Inflammatory macrophage treated with lipopolysaccharide for 4 hours (primary cell): Measurements from ENCODE around the gene ATF5.

Experiments
- DNase-seq: peaks from one replicate; pipeline ENCODE4 v3.0.0-alpha.2; 2020

ATF5 gene

DNA sequence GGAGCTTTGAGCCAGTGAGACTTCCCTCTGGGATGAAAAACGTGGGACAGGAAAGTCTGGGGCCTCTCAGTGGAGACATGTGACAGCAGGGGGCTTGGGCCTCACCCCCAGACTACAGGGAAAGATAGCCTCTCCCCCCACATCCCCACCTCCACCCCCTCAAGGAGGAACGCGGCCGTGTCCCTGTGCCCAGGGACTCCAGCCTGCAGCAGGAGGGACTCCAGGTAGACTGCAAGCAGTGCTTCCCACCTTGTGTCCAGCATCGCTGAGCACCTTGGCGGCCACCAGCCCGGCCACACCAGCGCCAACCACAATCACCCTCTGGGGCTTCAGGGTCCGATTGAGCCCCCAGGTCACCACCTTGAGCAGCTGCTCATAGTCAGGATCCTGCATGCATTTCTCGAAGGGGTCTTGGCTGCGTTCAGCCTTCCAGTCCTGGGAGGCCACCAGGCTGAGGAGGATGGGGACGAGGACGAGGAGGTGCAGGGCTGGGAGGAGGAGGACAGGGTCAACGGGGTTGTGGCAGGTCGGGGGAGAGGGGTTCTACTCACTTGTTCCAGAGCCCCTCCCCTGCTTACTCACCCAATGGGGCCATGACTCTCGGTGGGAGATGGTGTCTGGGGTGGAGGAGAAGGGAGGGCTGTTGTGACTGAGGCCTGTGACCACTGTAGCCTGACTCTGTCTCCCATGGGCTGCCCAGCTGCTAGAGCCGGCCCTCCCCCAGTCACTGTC, 33.3 kb upstream of the ATF5 start:
- no peak for DNase-seq

DNA sequence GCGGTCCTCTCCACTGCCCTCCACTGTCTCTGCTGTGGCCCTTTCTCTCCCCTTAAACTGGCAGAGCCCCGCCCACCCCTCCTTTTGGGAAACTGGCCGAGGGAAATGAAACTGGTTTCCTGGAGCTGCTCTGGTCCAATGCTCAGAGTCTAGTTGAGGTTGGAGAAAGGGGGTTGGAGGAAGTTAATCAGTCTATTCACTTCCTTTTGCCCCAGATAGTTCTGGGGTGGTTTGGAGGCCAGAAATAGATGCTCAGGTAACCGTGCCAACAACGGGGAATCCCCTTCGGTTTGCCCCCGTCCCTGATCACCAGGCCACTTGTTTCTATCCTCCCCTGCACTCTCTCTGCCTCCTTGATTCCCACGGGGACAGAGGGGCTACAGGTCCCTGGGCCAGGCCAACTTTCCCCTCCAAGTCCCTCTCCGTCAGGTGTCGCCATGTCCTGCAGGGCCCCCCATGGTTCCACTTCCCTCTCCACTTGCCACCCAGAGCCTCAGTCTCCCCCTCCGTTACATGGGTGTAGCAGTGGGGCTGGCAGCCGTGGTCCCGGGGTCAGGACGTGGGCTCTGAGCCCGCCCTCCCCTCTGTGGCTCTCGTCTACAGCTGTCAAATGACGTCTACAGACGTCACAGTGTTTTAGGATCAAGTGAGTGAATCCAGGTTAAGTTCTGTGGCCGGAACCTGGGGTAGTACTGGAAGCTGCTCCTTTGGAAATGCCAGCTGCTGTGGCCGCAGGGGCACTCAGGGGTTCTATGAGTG, 32.0 kb upstream of the ATF5 start, which contains the start of gene IL4I1:
Gene IL4I1, minus strand, starts transcription at position 25 of the 759 bp plus-strand sequence. CDS start 727 bp downstream, outside the sequence.
- peak; percentile 95 for DNase-seq

DNA sequence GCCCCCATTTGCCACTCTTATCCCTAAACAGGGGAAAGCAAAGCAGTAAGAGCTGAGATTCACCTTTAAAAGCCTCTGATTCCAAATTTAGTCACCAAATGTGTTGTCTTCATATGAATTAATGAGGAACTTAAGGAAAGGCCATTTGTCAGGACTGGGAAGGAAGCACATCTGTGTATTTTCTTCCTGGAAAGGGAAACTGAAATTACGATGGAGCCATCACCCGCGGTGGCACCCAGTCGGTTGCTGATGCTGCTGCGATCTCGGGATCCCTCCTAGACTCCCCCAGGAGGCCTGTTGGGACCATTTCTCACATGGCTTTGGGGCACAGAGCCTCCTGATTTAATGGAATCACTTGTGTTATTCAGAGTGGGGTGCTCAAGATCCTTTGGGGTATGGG, 24.9 kb upstream of the ATF5 start:
- DNase-seq = peak; percentile 82

DNA sequence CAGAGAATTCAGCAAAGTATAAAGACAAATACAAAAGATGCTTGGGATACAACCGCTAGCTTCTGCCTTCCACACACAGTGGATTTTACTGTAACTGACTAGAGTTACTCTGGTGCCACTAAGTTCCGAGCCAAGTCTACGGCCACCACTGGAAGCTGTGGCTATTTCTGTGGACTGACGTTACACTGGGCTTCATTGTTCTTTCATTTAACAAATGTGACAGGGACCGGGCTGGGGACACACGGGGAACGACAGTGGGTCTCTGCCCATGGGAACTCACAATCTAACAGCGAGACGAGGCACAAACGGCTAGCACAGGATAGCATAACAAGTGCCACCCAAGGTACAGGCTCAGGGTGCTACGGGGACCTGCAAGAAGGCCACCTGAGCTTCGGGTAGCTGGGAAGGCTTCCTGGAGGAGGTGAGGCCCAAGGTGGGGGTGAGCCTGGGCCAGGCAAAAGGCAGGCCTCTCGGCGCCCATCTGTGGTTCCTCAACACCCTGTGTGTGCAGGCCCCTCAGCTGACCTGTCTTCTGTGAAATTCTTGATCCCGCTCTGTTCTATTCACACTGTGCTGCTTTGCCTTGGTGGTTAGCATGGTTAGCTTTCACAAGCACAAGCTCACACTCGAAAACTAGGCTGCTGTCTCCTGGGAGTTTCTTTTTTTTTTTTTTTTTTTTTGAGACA, 22.0 kb upstream of the ATF5 start:
- DNase-seq = no peak

DNA sequence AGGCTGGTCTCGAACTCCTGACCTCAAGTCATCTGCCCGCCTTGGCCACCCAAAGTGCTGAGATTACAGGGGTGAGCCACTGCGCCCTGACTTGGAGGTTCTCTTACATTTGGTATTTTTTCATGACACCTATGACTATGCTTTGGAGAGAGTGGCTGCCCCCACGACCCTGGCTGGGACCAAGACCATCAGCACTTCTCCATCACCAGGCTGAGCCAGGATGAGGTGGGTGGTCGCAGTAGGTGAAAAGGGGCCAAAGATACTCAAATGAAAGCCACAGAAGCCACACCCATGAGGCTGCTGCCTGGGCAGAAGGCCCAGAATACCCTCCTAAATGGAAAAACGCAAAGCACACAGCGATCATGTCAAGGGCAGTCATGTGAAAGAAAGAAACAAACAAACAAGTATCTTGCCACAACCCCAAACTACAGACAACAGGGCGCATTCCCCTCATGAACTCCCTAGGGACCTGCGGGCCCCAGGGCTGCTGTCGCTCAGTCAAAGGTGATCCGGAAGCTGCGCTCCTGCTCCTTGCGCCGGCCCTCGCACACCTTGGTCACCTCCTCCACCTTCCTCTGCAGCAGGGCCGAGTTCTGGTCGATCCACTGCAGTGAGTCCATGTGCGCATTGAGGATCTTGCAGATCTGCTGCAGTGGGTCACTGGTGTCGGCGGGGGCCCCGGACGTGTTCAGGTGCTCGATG, 21.1 kb upstream of the ATF5 start:
- DNase-seq = no peak

DNA sequence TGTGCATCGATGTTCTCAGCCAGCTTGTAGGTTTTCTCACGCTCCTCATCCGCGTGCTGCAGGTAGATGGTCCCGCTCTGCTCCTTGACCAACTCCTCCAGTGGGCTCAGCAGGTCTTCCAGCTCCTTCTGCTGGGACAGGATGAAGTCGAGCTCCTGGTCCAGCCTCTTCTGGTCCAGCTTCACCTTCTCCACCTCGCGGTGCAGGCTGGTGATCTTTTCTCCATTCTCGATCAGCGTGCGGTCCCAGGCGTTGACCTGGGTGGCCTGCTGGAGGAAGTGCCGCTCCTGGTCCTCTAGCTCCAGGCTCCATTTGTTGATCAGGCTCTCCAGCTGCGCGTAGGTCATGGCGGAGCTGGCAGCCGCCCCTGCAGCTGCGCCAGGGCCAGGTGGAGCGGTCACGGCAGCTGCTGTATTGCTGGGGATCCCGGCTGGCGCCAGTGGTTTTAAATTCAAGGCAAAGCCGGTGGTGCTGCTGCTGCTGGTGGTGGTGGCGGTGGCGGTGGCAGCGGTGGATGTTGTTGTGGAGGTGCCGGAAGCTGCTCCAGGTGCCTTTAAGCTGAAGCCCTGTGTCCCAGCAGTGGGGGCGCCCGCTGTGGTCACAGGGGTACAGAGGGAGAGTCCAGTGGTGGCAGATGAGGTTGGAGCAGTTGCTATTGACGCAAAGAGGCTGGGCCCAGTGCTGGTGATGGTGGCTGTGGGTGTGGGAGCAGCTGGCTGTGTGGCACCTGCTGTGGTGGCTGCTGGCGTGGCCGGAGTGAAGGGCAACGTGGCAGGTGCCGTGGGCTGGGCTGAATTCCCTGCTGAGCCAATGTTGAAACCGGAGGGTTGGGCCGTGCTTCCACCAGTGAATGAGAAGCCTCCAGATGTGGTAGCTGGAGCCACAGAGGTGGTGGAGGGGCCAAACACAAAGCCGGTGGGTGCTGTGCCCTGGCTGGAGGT, 20.3 kb upstream of the ATF5 start:
- DNase-seq = no peak

DNA sequence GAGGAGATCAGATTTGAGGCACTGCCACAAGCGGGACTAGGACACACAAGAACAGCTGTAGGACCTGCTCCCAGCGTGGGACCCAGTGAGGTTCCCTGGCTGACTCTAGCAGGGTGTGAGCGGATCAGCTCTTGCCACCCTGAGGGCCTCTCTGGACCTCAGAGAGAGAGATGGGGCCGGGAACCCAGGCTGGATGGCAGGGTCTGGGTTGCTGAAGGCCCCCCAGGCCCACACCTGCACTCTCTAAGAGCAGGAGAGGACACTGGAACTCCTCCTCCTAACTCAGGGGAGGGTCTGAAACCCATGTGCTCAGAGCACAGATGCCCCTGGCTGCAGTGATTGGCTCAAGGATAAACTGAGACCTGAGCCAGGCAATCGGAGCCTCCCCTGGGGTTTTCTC, 18.8 kb upstream of the ATF5 start:
- DNase-seq = no peak

DNA sequence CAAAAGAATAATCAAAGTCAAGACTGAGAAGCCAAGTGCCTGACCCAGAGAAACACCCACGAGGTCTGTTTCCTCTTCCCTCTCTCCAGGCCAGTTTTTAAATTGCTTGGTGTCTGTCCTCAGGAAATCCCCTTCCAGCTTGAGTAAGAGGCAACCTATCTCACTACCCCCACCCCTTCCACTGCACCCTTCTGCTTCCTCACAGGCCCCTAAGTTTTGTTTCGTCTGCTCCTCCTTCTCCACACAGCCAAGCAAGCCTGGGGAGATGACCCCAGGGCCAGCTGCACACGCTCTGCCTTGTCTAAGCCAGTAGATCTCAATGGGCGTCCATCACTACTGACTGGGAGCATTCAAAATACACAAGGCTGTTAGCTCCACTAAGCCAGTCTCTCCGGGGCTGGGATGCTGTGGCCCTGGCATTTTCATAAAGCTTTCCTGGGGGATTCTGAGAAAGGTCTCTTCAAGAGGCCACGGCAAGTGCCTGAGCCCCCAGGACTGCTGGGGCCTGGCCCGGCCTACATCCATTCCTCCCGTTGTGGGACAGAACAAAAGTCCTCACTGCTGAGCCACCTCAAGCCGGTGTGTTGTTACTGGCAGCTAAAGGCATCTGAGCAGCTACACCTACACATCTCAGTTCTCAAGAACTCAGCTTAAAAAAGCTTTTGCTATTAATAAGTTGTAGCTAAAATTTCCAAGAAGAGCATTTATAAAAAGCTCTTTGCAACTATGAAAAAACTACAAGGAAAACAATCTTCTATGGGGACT, 17.4 kb upstream of the ATF5 start:
- DNase-seq = peak; percentile 94

DNA sequence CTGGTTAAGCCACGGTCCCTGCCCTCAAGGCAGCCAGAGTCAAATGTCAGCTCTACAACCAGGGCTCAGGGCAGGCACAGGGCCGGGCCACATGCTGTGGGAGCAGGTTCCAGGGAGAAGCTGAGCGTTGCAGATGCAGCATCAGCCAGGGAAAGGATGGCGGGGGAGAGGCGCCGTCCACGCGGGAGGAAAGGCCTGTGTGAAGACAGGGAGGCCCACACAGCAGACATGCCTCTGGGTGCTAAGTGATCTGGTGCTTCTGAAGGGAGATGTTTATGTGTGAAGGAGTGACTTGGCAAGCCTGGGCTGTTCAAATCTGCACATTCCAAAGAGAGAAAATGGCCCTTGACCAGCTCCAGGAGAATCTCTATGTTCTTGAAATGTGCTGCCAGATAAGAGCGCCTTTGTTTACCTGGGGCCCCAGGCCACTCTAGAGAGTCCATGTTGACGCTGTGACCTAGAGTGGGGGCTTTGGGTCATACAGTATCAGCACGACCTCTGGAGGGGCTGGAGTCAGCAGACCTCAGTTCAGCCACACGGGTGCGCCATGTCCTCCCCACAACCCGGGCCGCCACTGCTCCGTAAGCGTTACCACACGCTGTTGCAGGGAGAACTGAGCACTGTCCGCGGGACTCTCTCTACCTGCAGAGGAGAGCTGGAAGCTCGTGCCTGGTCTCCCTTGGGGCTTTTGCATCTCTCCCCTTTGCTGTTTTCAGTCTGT, 15.9 kb upstream of the ATF5 start:
- no peak for DNase-seq

DNA sequence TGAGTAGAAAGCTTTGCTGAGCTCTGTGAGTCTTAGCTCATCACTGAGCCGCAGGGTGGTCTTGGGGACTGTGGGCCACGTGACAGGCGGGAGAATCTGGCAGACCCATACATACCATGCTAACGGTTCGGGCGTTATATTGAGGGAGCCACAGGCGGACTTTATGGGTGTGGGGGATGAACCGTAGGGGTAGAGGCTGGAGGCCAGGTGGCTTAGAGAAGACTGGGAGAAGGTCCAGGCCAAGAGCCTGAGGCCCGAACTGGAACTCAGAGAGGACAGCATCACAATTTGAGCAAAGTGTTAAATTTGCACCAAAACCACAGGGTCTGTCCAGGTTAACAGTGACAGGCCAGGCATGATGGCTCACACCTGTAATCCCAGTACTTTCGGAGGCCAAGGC, 15.3 kb upstream of the ATF5 start:
- DNase-seq = no peak

DNA sequence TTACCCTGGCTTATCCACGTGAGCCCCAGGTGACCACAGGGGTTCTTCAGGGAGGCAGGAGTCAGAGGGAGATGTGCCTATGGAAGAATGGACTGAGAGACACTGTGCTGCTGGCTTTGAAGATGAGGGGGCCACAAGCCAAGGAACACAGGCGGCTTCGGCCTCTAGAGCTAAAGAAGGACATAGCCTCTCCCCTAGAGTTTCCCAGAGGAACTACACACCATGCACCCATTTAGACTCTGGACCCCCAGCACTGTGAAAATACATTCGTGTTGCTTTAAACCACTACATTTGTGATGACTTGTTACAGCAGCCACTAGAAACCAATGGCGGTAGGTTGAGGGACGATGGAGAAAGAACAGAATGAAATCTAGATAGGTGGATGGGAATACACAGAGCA, 13.7 kb upstream of the ATF5 start:
- DNase-seq = no peak

DNA sequence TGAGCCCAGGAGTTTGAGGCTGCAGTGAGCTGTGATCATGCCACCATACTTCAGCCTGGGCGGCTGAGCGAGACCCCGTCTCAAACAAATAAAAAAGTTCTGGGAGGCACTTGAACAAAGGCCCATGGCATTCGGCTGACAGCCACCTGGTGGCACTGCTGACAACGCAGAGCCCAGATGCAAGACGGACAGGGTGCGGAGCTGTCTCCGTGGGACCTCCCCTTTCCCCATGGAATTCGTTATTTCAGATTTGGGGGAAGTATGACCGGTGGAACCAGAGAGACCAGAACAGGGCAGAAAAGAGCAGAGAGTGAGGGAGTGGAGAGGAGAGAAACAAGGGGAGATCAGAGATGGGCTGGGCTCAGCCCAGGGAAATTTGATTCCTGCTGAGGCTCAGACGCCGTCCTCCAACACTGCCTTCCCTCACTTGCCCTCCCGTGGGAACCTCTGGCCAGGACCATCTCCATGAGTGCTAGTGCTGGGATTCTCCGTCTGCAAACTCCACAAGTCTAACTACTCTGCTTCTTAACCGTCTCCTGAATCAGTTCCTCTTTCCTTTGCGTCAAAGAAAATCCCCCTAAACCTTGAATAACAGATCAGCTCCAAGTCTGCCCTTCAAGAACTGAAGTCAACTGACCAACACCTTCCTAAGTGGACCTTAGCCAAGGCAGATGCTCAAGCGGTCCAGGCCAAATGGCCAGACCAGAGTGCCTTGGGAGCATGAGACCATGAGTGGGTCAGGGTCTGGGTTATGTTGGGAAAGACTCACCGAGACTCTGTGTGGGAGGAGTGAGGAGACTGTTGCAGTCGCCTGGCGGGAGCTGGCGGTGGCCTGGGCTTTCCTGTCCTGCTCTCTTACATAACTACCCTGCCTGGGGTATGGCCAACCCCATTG, 11.9 kb upstream of the ATF5 start:
- DNase-seq = peak; percentile 90

DNA sequence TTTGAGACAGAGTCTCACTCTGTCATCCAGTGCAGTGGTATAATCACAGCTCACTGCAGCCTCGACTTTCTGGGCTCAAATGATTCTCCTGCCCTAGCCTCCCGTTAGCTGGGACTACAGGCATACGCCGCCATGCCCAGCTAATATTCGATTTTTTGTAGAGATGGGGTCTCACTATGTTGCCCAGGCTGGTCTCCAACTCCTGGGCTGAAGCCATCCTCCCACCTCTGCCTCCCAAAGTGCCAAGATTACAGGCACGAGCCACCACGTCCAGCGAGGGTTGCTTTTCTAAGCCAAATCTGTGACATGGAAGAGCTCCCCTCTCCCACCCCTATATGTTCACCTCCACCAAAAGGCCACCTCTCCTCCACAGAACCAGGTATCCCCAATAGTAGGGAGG, 10.9 kb upstream of the ATF5 start:
- DNase-seq = no peak

DNA sequence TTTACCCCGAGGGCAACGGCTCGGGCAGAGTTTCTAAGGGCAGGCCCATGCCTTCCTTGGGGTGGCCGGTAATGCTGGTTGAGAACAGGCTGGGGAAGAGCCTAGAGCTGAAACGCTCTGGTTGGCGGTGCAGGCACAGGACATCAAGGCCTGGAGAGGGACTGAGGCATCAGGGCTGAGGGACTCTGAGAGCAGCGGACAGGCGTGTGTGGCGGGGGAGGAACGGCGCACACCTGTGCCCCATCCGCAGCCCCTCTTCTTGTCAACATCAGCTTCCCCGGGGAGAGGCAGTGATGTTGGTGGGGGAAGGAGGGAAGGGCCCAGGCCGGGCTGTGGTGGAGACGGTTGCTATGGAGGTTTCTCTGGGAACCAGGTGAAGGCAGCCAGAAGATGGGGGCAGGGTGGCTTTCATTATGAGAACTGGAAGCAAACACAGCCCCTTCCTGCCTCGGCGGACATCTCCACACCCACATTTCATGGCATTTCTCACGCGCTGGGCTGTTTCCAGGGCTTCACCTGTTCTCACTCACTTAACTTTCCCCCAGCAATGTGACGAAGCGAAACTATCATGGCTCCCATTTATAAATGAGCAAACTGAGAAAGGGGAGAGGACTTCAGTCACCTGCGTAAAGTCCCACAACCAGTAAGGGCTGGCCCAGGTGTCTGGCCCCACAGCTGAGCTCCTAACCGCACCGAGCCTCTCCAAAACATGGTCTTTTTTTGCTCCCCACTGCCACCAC, 8.2 kb upstream of the ATF5 start:
- no peak for DNase-seq

DNA sequence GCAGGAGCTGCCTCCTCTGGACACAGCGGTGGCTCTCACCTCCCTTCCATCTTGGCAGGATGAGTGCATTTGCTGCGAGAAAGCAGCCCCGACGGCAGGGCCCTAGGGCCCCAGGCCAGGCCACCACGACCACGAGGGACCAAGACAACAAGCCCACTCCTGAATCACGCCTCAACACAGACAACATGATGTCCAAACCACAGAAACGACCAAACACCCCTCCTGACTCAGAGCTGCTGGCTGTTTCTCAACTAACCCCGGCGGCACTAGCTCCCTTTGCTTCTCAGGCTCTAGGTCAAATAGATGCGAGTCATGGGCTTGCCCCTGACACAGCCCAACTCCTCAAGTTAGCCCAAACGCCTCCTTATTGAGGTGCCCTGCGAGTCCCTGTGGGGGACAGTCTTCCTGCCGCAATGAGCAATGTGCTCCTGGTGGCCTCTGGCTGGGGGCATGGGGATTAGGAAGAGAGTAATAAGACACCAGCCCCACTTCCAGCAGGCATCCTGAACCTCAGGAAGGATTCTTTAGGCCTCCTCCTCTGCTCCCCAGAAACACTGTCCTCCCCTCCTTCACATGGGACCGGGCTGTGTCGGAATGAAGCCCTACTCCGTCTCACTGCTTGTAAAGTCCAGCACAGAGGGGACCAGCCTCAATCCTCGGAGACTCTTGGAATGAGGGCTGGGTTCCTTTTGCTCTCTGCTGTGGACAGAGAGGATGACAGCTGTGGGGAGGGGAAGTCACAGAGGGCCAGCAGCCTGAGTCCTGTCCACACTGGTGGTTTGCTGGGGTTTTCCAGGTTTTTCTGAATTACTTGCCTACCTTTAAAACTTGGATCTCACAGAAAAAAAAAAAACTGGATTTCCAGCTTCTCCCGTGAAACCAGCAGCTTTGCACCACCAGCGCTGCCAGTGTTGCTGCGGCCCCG, 6.9 kb upstream of the ATF5 start:
- DNase-seq = peak; percentile 78

DNA sequence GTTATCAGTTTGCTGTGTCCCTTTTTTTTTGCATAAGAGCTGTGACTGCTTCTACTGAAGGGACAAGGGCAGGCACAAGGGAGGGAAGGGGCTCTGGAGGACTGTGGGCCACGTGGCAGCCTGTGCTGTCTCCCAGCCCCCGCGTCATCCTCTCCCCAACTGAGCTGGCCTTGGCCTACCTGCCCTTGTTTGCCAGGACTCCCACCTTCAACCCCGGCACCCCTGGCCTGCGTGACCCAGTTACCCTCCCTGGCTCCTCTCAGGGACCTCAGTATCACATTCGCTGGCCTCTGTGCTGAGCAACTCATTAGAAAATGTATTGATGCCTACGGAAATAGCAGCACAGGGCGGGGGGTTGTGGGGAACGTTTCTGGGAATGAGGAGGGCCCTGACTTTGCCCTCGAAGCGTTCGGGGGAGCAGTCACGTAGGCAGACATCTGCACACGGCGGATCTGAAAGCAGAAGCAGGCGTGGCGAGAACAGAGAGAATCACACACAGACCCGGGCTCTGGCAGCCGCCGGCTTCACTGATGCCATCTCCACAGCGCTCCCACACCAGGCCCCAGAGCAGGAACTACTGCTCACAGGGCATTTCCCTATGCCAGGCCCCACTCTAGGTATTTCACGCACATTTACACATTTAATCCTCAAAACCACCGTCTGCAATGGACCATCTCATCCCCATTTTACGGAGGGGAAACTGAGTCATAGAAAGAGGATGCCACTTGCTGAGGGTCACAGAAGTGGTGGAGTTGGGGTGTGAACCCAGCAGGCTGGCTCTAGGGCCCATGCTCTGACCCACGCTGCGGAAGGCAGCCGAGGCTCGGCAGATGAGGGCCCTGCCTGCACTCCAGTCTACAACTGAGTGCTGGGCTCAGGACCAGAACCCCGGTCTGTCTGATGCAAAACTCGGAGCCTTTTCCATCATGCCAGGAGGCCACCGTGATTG, 5.7 kb upstream of the ATF5 start:
- DNase-seq = peak; percentile 81
